Activated naive CD4-positive, alpha-beta T cell treated with anti-CD3 and anti-CD28 coated beads, Interleukin-2, amount 50 U/mL, for 72 hours (primary cell): ENCODE measurements around the gene FCRL1. TPM values are rescaled to one million over a fixed set of nuclear protein-coding genes. Genes with fewer than 3 reads are reported as not detected.

ENCODE experiments used
- ATAC-seq, 2 donors: fragments of 150-1000 bp; cut with Tn5 transposase; 2 replicates each; pipeline ENCODE4 v1.10.0; 2021; ENCODE audit warnings: mild to moderate bottlenecking in 2 of 2, moderate library complexity in 2 of 2
- DNase-seq, 2 donors: peaks; one replicate each; pipeline ENCODE4 v3.0.0; 2021 to 2022; ENCODE audit warnings: low spot score in 2 of 2
- H3K27ac Mint-ChIP-seq, 2 donors: one replicate each; pipeline ENCODE4 v1.8.0; 2022; ENCODE audit warnings: mild to moderate bottlenecking in 2 of 2, mixed read lengths in 2 of 2
- H3K36me3 Mint-ChIP-seq, 2 donors: one replicate each; pipeline ENCODE4 v1.8.0; 2022; ENCODE audit warnings: mixed read lengths in 2 of 2
- H3K9me3 Mint-ChIP-seq, 2 donors: one replicate each; pipeline ENCODE4 v1.8.0; 2022; ENCODE audit warnings: mixed read lengths in 2 of 2
- total RNA-seq, 2 donors: library from RNA; stranded (reverse); gene quantifications; one replicate each; pipeline ENCODE4 v1.2.3, GENCODE V29; 2022

FCRL1 gene
- total RNA-seq, 2 donors from 2014 or later, result not detected

GRCh38 chr1:157771661-157772425 is 48.1 kb downstream of the FCRL1 start:
- DNase-seq (no peak), ATAC-seq (no peak)
- Mint-ChIP-seq H3K9me3 (no peaks in the 10 kb centered on the region), H3K36me3 (no peaks in the 10 kb centered on the region), H3K27ac (no peak overlapping the region)

- DNase-seq (no peak), ATAC-seq (no peak)
- no peak overlapping the region for H3K27ac Mint-ChIP-seq
- H3K9me3 Mint-ChIP-seq, result no peaks in the 10 kb centered on the region
- H3K36me3 Mint-ChIP-seq, result no peaks in the 10 kb centered on the region
Observed at GRCh38 chr1:157770442-157771043, 49.4 kb downstream of the FCRL1 start.

- DNase-seq, result no peak
- no peaks in the 10 kb centered on the region for H3K9me3 Mint-ChIP-seq
- no peaks in the 10 kb centered on the region for H3K36me3 Mint-ChIP-seq
- no peak overlapping the region for H3K27ac Mint-ChIP-seq
- ATAC-seq, result no peak
Observed at GRCh38 chr1:157766792-157767191, 53.1 kb downstream of the FCRL1 start.

GRCh38 chr1:157758018-157758417 is 61.9 kb downstream of the FCRL1 start:
- Mint-ChIP-seq H3K36me3 (no peaks in the 10 kb centered on the region), H3K27ac (no peak overlapping the region), H3K9me3 (peaks cover 4 to 10% of the 10 kb centered on the region in 2 donors)
- no peak for DNase-seq
- no peak for ATAC-seq

- no peak for ATAC-seq
- H3K9me3 Mint-ChIP-seq, result peaks cover 0 to 4% of the 10 kb centered on the region in 2 donors
- no peak overlapping the region for H3K27ac Mint-ChIP-seq
Observed at GRCh38 chr1:157753611-157754010, 66.3 kb downstream of the FCRL1 start.

GRCh38 chr1:157751283-157751682 is 68.6 kb downstream of the FCRL1 start:
- no peaks in the 10 kb centered on the region for H3K36me3 Mint-ChIP-seq
- ATAC-seq, result no peak
- no peak for DNase-seq
- H3K27ac Mint-ChIP-seq, result no peak overlapping the region
- H3K9me3 Mint-ChIP-seq, result no peaks in the 10 kb centered on the region

More at GRCh38 chr1:157753611-157754010, 66.3 kb downstream of the FCRL1 start:
- no peak for DNase-seq
- H3K36me3 Mint-ChIP-seq, result no peaks in the 10 kb centered on the region

- no peaks in the 10 kb centered on the region for H3K36me3 Mint-ChIP-seq
- no peak overlapping the region for H3K27ac Mint-ChIP-seq
- DNase-seq (no peak), ATAC-seq (no peak)
- H3K9me3 Mint-ChIP-seq, result no peaks in the 10 kb centered on the region
Observed at GRCh38 chr1:157748262-157748817, 71.6 kb downstream of the FCRL1 start.

Other genes starting within 250 kb of the FCRL1 start
- not detected for gene FCRL4, start 222.0 kb downstream of the FCRL1 start, total RNA-seq
- 1 to 10 TPM in 1 of 2 donors, not detected in 1; 1.3 TPM for gene FCRL3, start 119.4 kb downstream of the FCRL1 start, total RNA-seq
- gene FCRL2, start 43.0 kb downstream of the FCRL1 start, total RNA-seq, result not detected
- not detected for gene CD5L, start 21.7 kb upstream of the FCRL1 start, total RNA-seq
- gene KIRREL1, start 173.5 kb upstream of the FCRL1 start, total RNA-seq, result under 1 TPM in 1 of 2 donors, not detected in 1; 0.08 TPM